ENCODE measurements around the gene PALLD. TPM values are rescaled to one million over a fixed set of nuclear protein-coding genes. Genes with fewer than 3 reads are reported as not detected.

Gene PALLD
- total RNA-seq, 1 donor from 2014 or later: 93.5 TPM

- no peak overlapping the region for H3K4me3 Mint-ChIP-seq
- DNase-seq (ENCODE audit: extremely low spot score, unreplicated experiment): no peak
- peaks cover 11% of the 10 kb centered on the region for H3K9me3 Mint-ChIP-seq
- no peaks in the 10 kb centered on the region for H3K27me3 Mint-ChIP-seq
- H3K4me1 Mint-ChIP-seq (ENCODE audit: unreplicated experiment): no peaks in the 10 kb centered on the region
- TF ChIP-seq CTCF (conservative IDR thresholded peaks at IDR 0.05): no peak
- no peak overlapping the region for H3K27ac Mint-ChIP-seq
- H3K36me3 Mint-ChIP-seq: peaks cover 30% of the 10 kb centered on the region
Measured at GRCh38 chr4:168722391-168722790, 225.5 kb downstream of the PALLD start.

GRCh38 chr4:168723020-168723419 is 226.2 kb downstream of the PALLD start:
- no peak overlapping the region for H3K4me3 Mint-ChIP-seq
- H3K9me3 Mint-ChIP-seq: peaks cover 11% of the 10 kb centered on the region
- H3K4me1 Mint-ChIP-seq (ENCODE audit: unreplicated experiment): no peaks in the 10 kb centered on the region
- no peak overlapping the region for H3K27ac Mint-ChIP-seq
- DNase-seq (ENCODE audit: extremely low spot score, unreplicated experiment): no peak
- no peak for TF ChIP-seq CTCF (conservative IDR thresholded peaks at IDR 0.05)
- H3K27me3 Mint-ChIP-seq: no peaks in the 10 kb centered on the region
- H3K36me3 Mint-ChIP-seq: peaks cover 26% of the 10 kb centered on the region

GRCh38 chr4:168723569-168723968 is 226.7 kb downstream of the PALLD start:
- Mint-ChIP-seq H3K27me3 (no peaks in the 10 kb centered on the region), H3K4me3 (no peak overlapping the region), H3K9me3 (peaks cover 11% of the 10 kb centered on the region), H3K36me3 (peaks cover 22% of the 10 kb centered on the region), H3K27ac (no peak overlapping the region), H3K4me1 (ENCODE audit: unreplicated experiment) (no peaks in the 10 kb centered on the region)
- no peak for TF ChIP-seq CTCF (conservative IDR thresholded peaks at IDR 0.05)
- DNase-seq (ENCODE audit: extremely low spot score, unreplicated experiment): no peak

GRCh38 chr4:168724243-168724642 is 227.4 kb downstream of the PALLD start:
- H3K27ac Mint-ChIP-seq: no peak overlapping the region
- H3K27me3 Mint-ChIP-seq: no peaks in the 10 kb centered on the region
- peaks cover 27% of the 10 kb centered on the region for H3K36me3 Mint-ChIP-seq
- DNase-seq (ENCODE audit: extremely low spot score, unreplicated experiment): no peak
- no peaks in the 10 kb centered on the region for H3K4me1 Mint-ChIP-seq (ENCODE audit: unreplicated experiment)
- H3K4me3 Mint-ChIP-seq: no peak overlapping the region
- peaks cover 11% of the 10 kb centered on the region for H3K9me3 Mint-ChIP-seq
- TF ChIP-seq CTCF (conservative IDR thresholded peaks at IDR 0.05): no peak

GRCh38 chr4:168724686-168725411 is 228.0 kb downstream of the PALLD start:
- no peak for TF ChIP-seq CTCF (conservative IDR thresholded peaks at IDR 0.05)
- Mint-ChIP-seq H3K36me3 (peaks cover 27% of the 10 kb centered on the region), H3K27me3 (no peaks in the 10 kb centered on the region), H3K9me3 (peaks cover 11% of the 10 kb centered on the region), H3K27ac (no peak overlapping the region), H3K4me1 (ENCODE audit: unreplicated experiment) (no peaks in the 10 kb centered on the region), H3K4me3 (no peak overlapping the region)
- DNase-seq (ENCODE audit: extremely low spot score, unreplicated experiment): no peak

Data from type B pancreatic cell (in vitro differentiated cells).